GM10266 (cell line): ENCODE data around the gene PALLD.

ENCODE experiments used
- DNase-seq: peaks from one replicate; pipeline ENCODE4 v3.0.0; 2012; ENCODE audit errors: extremely low spot score
- CTCF ChIP-seq: IDR thresholded peaks from 2 replicates; pipeline ENCODE4 v1.5.1; 2012; ENCODE audit warnings: mild to moderate bottlenecking, low read depth; ENCODE audit not compliant: control insufficient read depth, insufficient read depth; ENCODE audit errors: missing control alignments

PALLD gene

GRCh38 chr4:168887809-168888208 is 391.0 kb downstream of the PALLD start:
- no peak for DNase-seq
- TF ChIP-seq CTCF: no peak

GRCh38 chr4:168888715-168889215 is 391.9 kb downstream of the PALLD start:
- no peak for TF ChIP-seq CTCF
- DNase-seq: no peak

GRCh38 chr4:168891086-168891485 is 394.2 kb downstream of the PALLD start:
- TF ChIP-seq CTCF: no peak
- no peak for DNase-seq

GRCh38 chr4:168891688-168892087 is 394.8 kb downstream of the PALLD start:
- no peak for DNase-seq
- no peak for TF ChIP-seq CTCF

GRCh38 chr4:168892475-168892874 is 395.6 kb downstream of the PALLD start:
- DNase-seq: no peak
- no peak for TF ChIP-seq CTCF

- no peak for DNase-seq
- no peak for TF ChIP-seq CTCF
Measured at GRCh38 chr4:168893205-168893604, 396.4 kb downstream of the PALLD start.

- no peak for DNase-seq
Measured at GRCh38 chr4:168893807-168894206, 397.0 kb downstream of the PALLD start.

More at GRCh38 chr4:168893807-168894206, 397.0 kb downstream of the PALLD start:
- no peak for TF ChIP-seq CTCF
